Measurements from ENCODE around the gene ANKMY1.

The ANKMY1 gene

DNA sequence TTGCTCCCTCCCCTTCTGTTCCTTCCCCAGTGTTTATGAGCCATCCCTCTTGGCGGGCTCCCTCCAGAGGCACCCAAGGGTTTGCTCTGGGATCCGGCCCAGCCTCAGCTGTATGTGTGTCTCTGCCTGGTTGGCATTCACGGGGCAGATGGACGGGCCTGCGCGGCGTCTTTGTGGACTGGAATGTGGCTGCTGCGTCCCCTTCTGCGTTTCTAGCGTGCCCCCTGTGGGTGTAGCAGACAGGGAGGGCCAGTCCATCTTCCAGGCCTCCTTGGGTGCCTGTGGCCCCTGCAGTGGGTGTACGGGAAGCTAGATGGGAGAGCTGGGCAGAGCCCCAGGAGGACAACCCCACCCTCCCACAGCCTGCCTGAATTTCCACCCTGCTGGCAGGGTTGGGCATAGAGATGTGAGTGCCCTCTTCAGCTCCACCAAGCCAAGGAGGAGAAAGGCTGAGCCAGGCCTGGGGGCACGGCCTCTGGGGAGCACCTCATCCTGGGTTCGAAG lies 106.6 kb downstream of the ANKMY1 start:
- H3K27me3 ChIP-seq: peaks cover 3% of the 10 kb centered on the region; the same call in 1 of the 2 replicates
- H3K4me3 ChIP-seq (ENCODE audit: low read depth, low read length): no peak overlapping the region
- peaks cover 27% of the 10 kb centered on the region for H3K4me1 ChIP-seq
- no peaks in the 10 kb centered on the region for H3K9me3 ChIP-seq
- no peak for TF ChIP-seq CTCF (IDR thresholded peaks at IDR 0.05; ENCODE audit: low read depth, low read length)
- DNase-seq: no peak
- H3K36me3 ChIP-seq: no peaks in the 10 kb centered on the region

DNA sequence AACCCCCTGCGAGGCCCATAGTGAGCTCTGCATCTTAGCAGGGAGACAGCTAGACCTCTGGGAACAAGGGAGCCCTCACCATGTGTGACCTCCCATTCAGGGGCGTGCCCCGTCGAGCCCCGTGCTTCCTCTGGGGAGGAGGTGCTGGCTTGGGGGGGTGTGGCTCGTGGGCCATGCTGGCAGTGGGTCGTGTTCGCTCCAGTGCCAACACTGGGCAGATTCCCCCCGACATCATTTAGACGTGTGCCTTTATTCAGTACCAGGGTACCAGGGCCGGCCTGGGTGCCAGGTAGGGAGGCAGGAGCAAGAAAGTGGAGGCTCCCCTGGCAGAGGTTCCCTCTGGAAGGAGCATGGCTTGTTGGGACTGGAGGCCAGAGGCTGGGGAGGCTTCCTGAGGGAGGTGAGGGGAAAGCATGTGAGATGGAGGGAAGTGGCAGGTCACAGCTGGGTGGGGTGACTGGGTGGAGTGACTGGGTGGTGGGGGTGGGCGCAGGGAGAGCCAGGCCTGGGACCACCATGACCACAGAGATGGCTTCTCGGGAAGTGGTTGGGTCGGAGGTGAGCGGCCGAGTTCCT lies 107.2 kb downstream of the ANKMY1 start:
- TF ChIP-seq CTCF (IDR thresholded peaks at IDR 0.05; ENCODE audit: low read depth, low read length): no peak
- H3K4me1 ChIP-seq: peaks cover 27% of the 10 kb centered on the region
- H3K27me3 ChIP-seq: peaks cover 3% of the 10 kb centered on the region; the same call in 1 of the 2 replicates
- H3K4me3 ChIP-seq (ENCODE audit: low read depth, low read length): no peak overlapping the region
- no peaks in the 10 kb centered on the region for H3K9me3 ChIP-seq
- no peak for DNase-seq
- H3K36me3 ChIP-seq: no peaks in the 10 kb centered on the region

DNA sequence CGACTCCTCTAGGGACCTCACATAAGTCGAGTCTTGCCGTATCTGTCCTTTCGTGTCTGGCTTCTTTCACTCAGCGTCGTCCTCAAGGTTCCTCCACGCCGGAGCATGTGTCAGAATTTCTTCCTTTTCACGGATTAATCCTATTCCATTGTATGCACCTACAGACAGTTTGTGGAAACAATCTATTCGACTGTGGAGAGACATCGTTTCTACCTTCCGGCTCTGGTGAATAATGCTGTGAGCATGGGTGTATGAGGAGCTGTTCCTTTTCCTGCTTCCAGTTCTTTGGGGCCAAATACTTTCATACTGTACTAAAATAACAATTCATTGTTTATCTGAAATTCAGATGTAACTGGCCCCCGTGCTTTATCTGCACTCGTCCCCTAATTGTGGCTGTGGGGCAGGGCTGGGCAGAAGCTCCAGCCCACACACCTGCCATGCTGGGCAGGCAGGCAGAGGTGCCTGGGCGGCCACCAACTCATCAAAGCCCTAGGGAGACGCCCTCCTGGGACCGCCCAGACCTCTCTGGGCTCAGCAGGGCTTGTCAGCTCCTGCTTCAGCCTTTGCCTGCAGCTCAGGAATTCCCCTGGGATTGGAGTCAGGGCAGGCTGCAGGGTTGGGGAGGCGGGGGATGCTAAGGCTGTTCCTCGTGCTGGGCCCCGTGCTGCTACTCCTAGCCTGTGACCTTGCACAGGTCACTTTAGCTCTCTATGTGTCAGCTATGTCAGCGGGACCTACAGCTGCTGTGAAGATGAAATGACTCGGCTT lies 107.8 kb downstream of the ANKMY1 start:
- peaks cover 27% of the 10 kb centered on the region for H3K4me1 ChIP-seq
- no peaks in the 10 kb centered on the region for H3K9me3 ChIP-seq
- no peak overlapping the region for H3K4me3 ChIP-seq (ENCODE audit: low read depth, low read length)
- peak; percentile 93 for DNase-seq
- peaks cover 3% of the 10 kb centered on the region; the same call in 1 of the 2 replicates for H3K27me3 ChIP-seq
- no peaks in the 10 kb centered on the region for H3K36me3 ChIP-seq
- TF ChIP-seq CTCF (IDR thresholded peaks at IDR 0.05; ENCODE audit: low read depth, low read length): no peak

DNA sequence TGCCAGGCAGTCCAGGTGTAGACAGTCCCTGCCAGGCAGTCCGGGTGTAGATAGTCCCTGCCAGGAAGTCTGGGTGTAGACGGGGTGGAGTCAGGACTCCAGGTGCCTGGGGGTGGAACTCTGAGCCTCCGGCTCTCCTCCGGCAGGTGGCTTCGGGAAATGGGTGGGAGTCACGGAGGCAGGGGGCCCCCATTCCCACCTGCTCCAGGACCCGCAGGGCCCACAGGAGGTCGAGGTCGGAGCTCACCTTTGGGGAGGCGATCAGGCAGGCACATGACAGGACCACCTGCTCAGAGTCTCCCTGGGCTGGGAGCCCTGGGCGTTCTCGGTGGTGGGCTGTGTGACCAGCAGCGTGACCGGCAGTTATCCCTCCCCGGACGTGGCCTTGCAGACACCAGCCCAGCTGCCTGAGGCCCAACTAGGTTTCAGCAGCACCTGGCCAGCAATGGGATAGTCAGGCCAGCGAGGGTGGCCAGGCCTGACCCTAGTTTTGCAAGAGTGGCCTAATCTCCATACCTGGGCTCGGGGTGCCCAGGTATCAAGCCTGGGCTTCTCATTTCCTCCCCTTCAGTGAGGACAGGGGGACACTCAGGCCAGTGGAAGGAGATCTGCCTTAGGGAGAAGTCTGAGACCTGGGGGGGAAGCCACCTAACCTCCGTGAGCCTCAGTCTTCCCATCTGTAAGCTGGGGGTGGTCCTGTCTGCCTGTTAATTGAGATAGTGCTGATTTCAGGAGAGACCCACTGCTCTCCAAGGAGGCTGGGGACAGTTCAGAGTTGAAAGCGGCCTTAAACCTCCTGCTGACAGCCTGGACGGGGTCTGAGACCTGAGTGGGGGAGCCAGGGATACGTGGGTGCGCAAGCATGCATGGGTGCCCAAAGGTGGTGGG lies 109.2 kb downstream of the ANKMY1 start:
- Histone ChIP-seq H3K36me3 (no peaks in the 10 kb centered on the region), H3K4me1 (peaks cover 27% of the 10 kb centered on the region), H3K27me3 (peaks cover 3% of the 10 kb centered on the region; the same call in 1 of the 2 replicates), H3K4me3 (ENCODE audit: low read depth, low read length) (no peak overlapping the region), H3K9me3 (no peaks in the 10 kb centered on the region)
- no peak for TF ChIP-seq CTCF (IDR thresholded peaks at IDR 0.05; ENCODE audit: low read depth, low read length)
- DNase-seq: no peak

DNA sequence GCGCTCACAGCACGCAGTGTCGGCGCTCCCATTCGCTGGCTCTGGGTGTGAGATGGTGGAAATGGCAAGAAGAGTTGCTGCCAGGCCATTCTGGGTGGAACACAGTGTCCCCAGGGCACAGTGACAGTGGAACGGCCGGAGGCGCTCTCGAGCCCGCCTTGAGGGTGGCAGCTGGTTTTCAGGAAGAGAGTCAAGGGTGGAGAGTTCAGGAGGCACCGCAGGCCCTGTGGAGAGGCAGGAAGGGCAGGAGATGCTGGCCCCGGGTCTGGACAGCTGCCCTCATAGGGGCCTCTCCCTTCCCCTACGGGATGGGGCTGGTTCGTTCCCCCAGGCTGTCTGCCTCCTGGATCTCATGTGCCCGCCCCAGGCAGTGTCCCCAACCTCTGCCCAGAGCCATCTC lies 109.9 kb downstream of the ANKMY1 start:
- peaks cover 27% of the 10 kb centered on the region for H3K4me1 ChIP-seq
- H3K9me3 ChIP-seq: no peaks in the 10 kb centered on the region
- no peaks in the 10 kb centered on the region for H3K36me3 ChIP-seq
- no peak overlapping the region for H3K4me3 ChIP-seq (ENCODE audit: low read depth, low read length)
- no peak for DNase-seq
- H3K27me3 ChIP-seq: peaks cover 3% of the 10 kb centered on the region; the same call in 1 of the 2 replicates
- no peak for TF ChIP-seq CTCF (IDR thresholded peaks at IDR 0.05; ENCODE audit: low read depth, low read length)
